Mammary epithelial cell (primary cell): ENCODE data around the gene SIVA1.

Experiments
- CTCF ChIP-seq, 2 donors: IDR thresholded peaks in 1 of 2; conservative IDR thresholded peaks in 1 of 2; 2 replicates each; pipeline ENCODE4 v1.5.1; 2011 to 2012; ENCODE audit warnings: inconsistent platforms in 2 of 2, low read length in 2 of 2, mild to moderate bottlenecking in 2 of 2, control low read depth in 1 of 2, low read depth in 1 of 2; ENCODE audit not compliant: insufficient read depth in 1 of 2; ENCODE audit errors: extremely low read depth in 1 of 2
- EZH2 ChIP-seq: IDR thresholded peaks from 2 replicates; pipeline ENCODE4 v1.6.1; 2012; ENCODE audit warnings: low read length, inconsistent platforms, borderline replicate concordance

- TF ChIP-seq EZH2 (no peak), CTCF (conservative IDR thresholded peaks at IDR 0.05 in 1 of 2, IDR thresholded peaks at IDR 0.05 in 1 of 2; ENCODE audit: extremely low read depth in 1 of 2, insufficient read depth in 1 of 2, low read depth in 1 of 2, low read length in 2 of 2) (no peak)
Observed at GRCh38 chr14:104726600-104727451, 26.1 kb upstream of the SIVA1 start.
